Endothelial cell of umbilical vein (primary cell): ENCODE data around the gene SMARCAD1. TPM values are rescaled to one million over a fixed set of nuclear protein-coding genes. Genes with fewer than 3 reads are reported as not detected.

Experiments used
- BruUV-seq: library from RNA; stranded (reverse); fragments of 400-500 nt; replicated peaks from 2 replicates; lab custom pipeline; 2021; lab: Mats Ljungman, UMichigan
- CTCF ChIA-PET: fragments of 300-600, 350-600 bp; sonication (Branson Sonifier 250); formaldehyde crosslinking; loops from one replicate; lab custom pipeline; 2021; ENCODE audit warnings: antibody characterized with exemption, inconsistent platforms; lab: Charles Lee
- POLR2A ChIA-PET: fragments of 300-600, 350-600 bp; sonication (Branson Sonifier 250); formaldehyde crosslinking; loops from one replicate; lab custom pipeline; 2021; ENCODE audit warnings: antibody characterized with exemption, inconsistent platforms; lab: Charles Lee
- DNase-seq: peaks from one replicate; pipeline ENCODE4 v3.0.0-alpha.2; 2011; ENCODE audit warnings: low read depth, low spot score
- FAIRE-seq: peaks from 2 replicates; lab custom pipeline; 2011; peaks lifted over from hg19 to GRCh38; lab: Jason Lieb, UNC
- H2AFZ ChIP-seq: 2 replicates; pipeline ENCODE4 v1.6.0; 2012; ENCODE audit warnings: low read depth, low read length, control low read depth, inconsistent platforms
- H3K27ac ChIP-seq: 2 replicates; pipeline ENCODE4 v1.5.1; 2011; ENCODE audit warnings: low read depth, mild to moderate bottlenecking, control low read depth, low read length, moderate library complexity; ENCODE audit not compliant: insufficient read depth
- H3K27me3 ChIP-seq, 2 experiments: 2 replicates each; pipeline versions ENCODE4 v1.6.0 to v1.6.1; 2011; ENCODE audit warnings: low read length in 2 of 2, mixed read lengths in 1 of 2; ENCODE audit not compliant: control insufficient read depth in 2 of 2, insufficient read depth in 2 of 2
- H3K36me3 ChIP-seq, 2 experiments: 2 replicates in 1 of 2; 3 replicates in 1 of 2; pipeline ENCODE4 v1.5.1; 2011; ENCODE audit warnings: low read length in 2 of 2, mild to moderate bottlenecking in 1 of 2, moderate library complexity in 1 of 2; ENCODE audit not compliant: control insufficient read depth in 2 of 2, insufficient read depth in 2 of 2; ENCODE audit errors: extremely low read depth in 1 of 2
- H3K4me1 ChIP-seq: 3 replicates; pipeline ENCODE4 v1.5.1; 2011; ENCODE audit warnings: mild to moderate bottlenecking, low read length; ENCODE audit not compliant: control insufficient read depth, insufficient read depth; ENCODE audit errors: extremely low read depth
- H3K4me2 ChIP-seq: 2 replicates; pipeline ENCODE4 v1.6.1; 2011; ENCODE audit warnings: low read length, control low read depth, mixed read lengths; ENCODE audit not compliant: insufficient read depth
- H3K4me3 ChIP-seq, 3 experiments: fragments of 200-600 bp in 1 of 3; sonication (generic), shearing (Covaris generic) in 1 of 3; replicated peaks in 1 of 3; 2 replicates each; pipeline ENCODE4 v1.5.1; 2011 to 2016; ENCODE audit warnings: control low read depth in 3 of 3, low read length in 3 of 3, mild to moderate bottlenecking in 2 of 3, inconsistent platforms in 1 of 3, low read depth in 1 of 3, moderate library complexity in 1 of 3; ENCODE audit not compliant: insufficient read depth in 1 of 3
- H3K79me2 ChIP-seq: 2 replicates; pipeline ENCODE4 v1.6.0; 2012; ENCODE audit warnings: low read length, inconsistent platforms; ENCODE audit not compliant: control insufficient read depth, insufficient read depth
- H3K9ac ChIP-seq: replicated peaks from 2 replicates; pipeline ENCODE3; 2011; ENCODE audit warnings: low read length, control low read depth; ENCODE audit not compliant: insufficient read depth; ENCODE audit errors: extremely low read depth
- H3K9me1 ChIP-seq: replicated peaks from 3 replicates; pipeline ENCODE4 v1.6.0; 2011; ENCODE audit warnings: mild to moderate bottlenecking, low read length; ENCODE audit not compliant: control insufficient read depth, insufficient read depth; ENCODE audit errors: extremely low read depth
- H3K9me3 ChIP-seq: replicated peaks from 2 replicates; pipeline ENCODE4 v1.5.1; 2012; ENCODE audit warnings: low read length, inconsistent platforms; ENCODE audit not compliant: control insufficient read depth, insufficient read depth
- H4K20me1 ChIP-seq: replicated peaks from 2 replicates; pipeline ENCODE3; 2011; ENCODE audit warnings: mild to moderate bottlenecking, low read length; ENCODE audit not compliant: control insufficient read depth, insufficient read depth; ENCODE audit errors: extremely low read depth
- CTCF ChIP-seq, 2 donors: IDR thresholded peaks; 1 replicate in 1 of 2; 2 replicates in 1 of 2; pipeline ENCODE4 v1.5.1; 2011; ENCODE audit warnings: low read length in 2 of 2, mild to moderate bottlenecking in 2 of 2, moderate library complexity in 2 of 2, control low read depth in 1 of 2, inconsistent platforms in 1 of 2, low read depth in 1 of 2; ENCODE audit not compliant: insufficient read depth in 1 of 2; ENCODE audit errors: extremely low read depth in 1 of 2
- EZH2 ChIP-seq: IDR thresholded peaks from 2 replicates; pipeline ENCODE4 v1.6.1; 2012; ENCODE audit warnings: borderline replicate concordance, low read depth, mild to moderate bottlenecking, moderate library complexity, low read length, inconsistent platforms; ENCODE audit not compliant: severe bottlenecking
- FOS ChIP-seq: IDR thresholded peaks from 2 replicates; pipeline ENCODE4 v1.6.1; 2011; ENCODE audit warnings: mild to moderate bottlenecking, low read length, moderate library complexity, borderline replicate concordance; ENCODE audit not compliant: insufficient read depth
- JUN ChIP-seq: IDR thresholded peaks from 2 replicates; pipeline ENCODE4 v1.6.1; 2011; ENCODE audit warnings: borderline replicate concordance, low read depth; ENCODE audit not compliant: insufficient read length, insufficient read depth
- MAX ChIP-seq: IDR thresholded peaks from 2 replicates; pipeline ENCODE4 v1.6.1; 2011; ENCODE audit not compliant: insufficient read depth, insufficient read length
- MYC ChIP-seq: IDR thresholded peaks from one replicate; pipeline ENCODE4 v1.6.1; 2011; ENCODE audit warnings: mild to moderate bottlenecking, low read depth, low read length
- POLR2AphosphoS5 ChIP-seq: IDR thresholded peaks from 2 replicates; pipeline ENCODE4 v1.6.1; 2012; ENCODE audit warnings: low read depth, mild to moderate bottlenecking, control low read depth, low read length, moderate library complexity; ENCODE audit not compliant: insufficient read depth
- dilution Hi-C: fragments of 300-500 bp; cut with MboI; formaldehyde crosslinking; loops from one replicate; pipeline ENCODE4 v1.15.0; 2019; ENCODE audit warnings: low sequenced_read_pairs; ENCODE audit not compliant: extremely low pct_ligation_motif_present
- intact Hi-C: fragments of 100-400 bp; cut with micrococcal nuclease; formaldehyde crosslinking; loops from one replicate; pipeline ENCODE4 v1.10.0; 2022
- polyA plus RNA-seq, 4 experiments: library from polyadenylated mRNA; depleted of rRNA in 3 of 4; stranded (reverse) in 3 of 4; unstranded in 1 of 4; fragments of >200 nt; gene quantifications; 2 replicates each; pipeline versions ENCODE4 v1.2.1 to v1.2.3, GENCODE V29; 2011 to 2012; ENCODE audit warnings: missing spikeins in 1 of 4
- total RNA-seq: library from RNA; stranded (reverse); gene quantifications from 2 replicates; pipeline ENCODE4 v1.2.3, GENCODE V29; 2021

The SMARCAD1 gene
- total and polyA plus RNA-seq, 2 donors (not counting 3 experiments of a cell fraction or from before 2014, with no cell fraction given), result 15.5 to 34.8 TPM

GRCh38 chr4:94277534-94277933 is 69.9 kb downstream of the SMARCAD1 start:
- FAIRE-seq (no peak), DNase-seq (no peak)
- Histone ChIP-seq H3K9me3 (no peaks in the 10 kb centered on the region), H3K79me2 (no peaks in the 10 kb centered on the region), H4K20me1 (no peaks in the 10 kb centered on the region), H3K9ac (no peak overlapping the region), H3K9me1 (no peaks in the 10 kb centered on the region), H3K4me1 (no peaks in the 10 kb centered on the region), H3K36me3 (peaks cover 9 to 10% of the 10 kb centered on the region in 2 experiments), H3K4me3 (no peak overlapping the region), H3K27me3 (no peaks in the 10 kb centered on the region), H2AFZ (no peak overlapping the region), H3K27ac (no peak overlapping the region), H3K4me2 (no peak overlapping the region)
- ChIA-PET CTCF (no interaction called here), POLR2A (no interaction called here)
- BruUV-seq, result no TSS peak
- TF ChIP-seq JUN (no peak), POLR2AphosphoS5 (no peak), FOS (no peak), EZH2 (no peak), CTCF (IDR thresholded peaks at IDR 0.05; ENCODE audit: extremely low read depth in 1 of 2, insufficient read depth in 1 of 2, low read depth in 1 of 2, low read length in 2 of 2) (no peak), MYC (no peak), MAX (no peak)
- intact Hi-C loops, result no loop called here
- dilution Hi-C loops, result no loop called here
